Lower leg skin (tissue), 4 donors: Measurements from ENCODE around the gene NRDC. TPM values are rescaled to one million over a fixed set of nuclear protein-coding genes. Genes with fewer than 3 reads are reported as not detected.
"Not testable (repeated sequence)": the region's sequence is repeated elsewhere in the genome, so short reads cannot be mapped to it uniquely, and the experiment has no call there.

Source experiments
- DNase-seq, 2 donors: peaks; one replicate each; pipeline ENCODE4 v3.0.0-alpha.2; 2019; ENCODE audit warnings: low spot score in 2 of 2
- H3K4me3 ChIP-seq: fragments of 200-600 bp; sonication (generic); 2 replicates; pipeline ENCODE4 v1.5.1; 2017; ENCODE audit warnings: mild to moderate bottlenecking, low read depth; ENCODE audit not compliant: poor library complexity, severe bottlenecking
- POLR2A ChIP-seq, 2 donors: fragments of 450-650 bp; IDR thresholded peaks; one replicate each; pipeline ENCODE4 v1.6.1; 2016 to 2017; ENCODE audit warnings: antibody characterized with exemption in 2 of 2, mild to moderate bottlenecking in 1 of 2, moderate library complexity in 1 of 2
- WGBS, 2 donors: methylation state at CpG; one replicate each; pipeline ENCODE4 v1.1.5; 2018; 5-methylcytosine and 5-hydroxymethylcytosine counted together
- intact Hi-C: fragments of 100-400 bp; cut with DNase I; formaldehyde crosslinking; loops from one replicate; pipeline ENCODE4 v1.15.0; 2023; ENCODE audit warnings: low total_unique reads
- total RNA-seq, 4 donors: library from RNA; depleted of rRNA; stranded (reverse); fragments of >200 nt; gene quantifications; one replicate each; pipeline ENCODE4 v1.1.0, GENCODE V29; 2016
- TF ChIP-seq, protein P1 (sequence below), 3 donors: fragments of 450-650 bp; IDR thresholded peaks; one replicate each; pipeline ENCODE4 v1.5.1; 2016; ENCODE audit warnings: antibody characterized with exemption in 3 of 3, mild to moderate bottlenecking in 3 of 3, moderate library complexity in 2 of 3

The NRDC gene
- total RNA-seq, 4 donors from 2014 or later = 90.3 to 113 (median 103) TPM

DNA sequence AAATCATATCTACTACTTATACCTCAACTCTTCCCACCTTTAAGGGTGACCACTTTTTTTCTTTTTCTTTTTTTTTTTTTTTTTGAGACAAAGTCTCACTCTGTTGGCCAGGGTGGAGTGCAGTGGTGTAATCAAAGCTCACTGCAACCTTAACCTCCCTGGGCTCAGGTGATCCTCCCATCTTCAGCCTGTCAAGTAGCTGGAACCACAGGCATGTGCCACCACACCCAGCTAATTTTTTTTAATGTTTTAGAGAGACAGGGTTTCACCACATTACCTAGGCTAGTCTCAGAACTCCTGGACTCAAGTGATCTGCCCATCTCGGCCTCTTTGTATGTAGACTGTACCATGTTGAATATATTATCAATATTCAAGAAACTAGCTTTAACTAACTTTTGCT, 39.4 kb downstream of the NRDC start:
- 88 to 91% methylated on average over 1 of the region's 1 CpG for WGBS, 2 donors
- TF ChIP-seq POLR2A (IDR thresholded peaks at IDR 0.05) = no peak
- TF ChIP-seq, protein P1, sequence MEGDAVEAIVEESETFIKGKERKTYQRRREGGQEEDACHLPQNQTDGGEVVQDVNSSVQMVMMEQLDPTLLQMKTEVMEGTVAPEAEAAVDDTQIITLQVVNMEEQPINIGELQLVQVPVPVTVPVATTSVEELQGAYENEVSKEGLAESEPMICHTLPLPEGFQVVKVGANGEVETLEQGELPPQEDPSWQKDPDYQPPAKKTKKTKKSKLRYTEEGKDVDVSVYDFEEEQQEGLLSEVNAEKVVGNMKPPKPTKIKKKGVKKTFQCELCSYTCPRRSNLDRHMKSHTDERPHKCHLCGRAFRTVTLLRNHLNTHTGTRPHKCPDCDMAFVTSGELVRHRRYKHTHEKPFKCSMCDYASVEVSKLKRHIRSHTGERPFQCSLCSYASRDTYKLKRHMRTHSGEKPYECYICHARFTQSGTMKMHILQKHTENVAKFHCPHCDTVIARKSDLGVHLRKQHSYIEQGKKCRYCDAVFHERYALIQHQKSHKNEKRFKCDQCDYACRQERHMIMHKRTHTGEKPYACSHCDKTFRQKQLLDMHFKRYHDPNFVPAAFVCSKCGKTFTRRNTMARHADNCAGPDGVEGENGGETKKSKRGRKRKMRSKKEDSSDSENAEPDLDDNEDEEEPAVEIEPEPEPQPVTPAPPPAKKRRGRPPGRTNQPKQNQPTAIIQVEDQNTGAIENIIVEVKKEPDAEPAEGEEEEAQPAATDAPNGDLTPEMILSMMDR (IDR thresholded peaks at IDR 0.05) = no peak
- intact Hi-C loops = no loop called here
- DNase-seq = no peak
- H3K4me3 ChIP-seq = no peak overlapping the region

DNA sequence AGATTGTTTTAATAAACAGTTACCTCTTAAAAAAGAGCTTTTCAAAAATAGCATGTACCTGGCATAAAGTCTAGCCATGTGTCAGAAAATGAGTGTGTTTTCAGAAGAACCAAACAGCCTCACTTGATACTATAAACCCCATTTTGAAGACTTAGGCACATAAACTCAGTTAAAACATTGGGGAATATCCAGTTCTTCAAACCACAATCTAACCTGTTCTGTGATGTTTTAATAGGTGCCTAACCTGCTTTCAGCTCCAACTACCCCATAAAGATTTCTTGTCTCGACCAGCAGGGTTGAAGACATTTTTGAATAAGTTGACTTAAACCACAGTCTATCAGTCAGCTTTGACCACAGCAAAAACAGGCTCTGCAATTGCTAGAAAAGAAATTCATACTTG, 41.3 kb downstream of the NRDC start:
- DNase-seq = no peak
- TF ChIP-seq POLR2A (IDR thresholded peaks at IDR 0.05) = no peak
- TF ChIP-seq, protein P1 (IDR thresholded peaks at IDR 0.05) = no peak
- H3K4me3 ChIP-seq = no peak overlapping the region
- intact Hi-C loops = no loop called here
- 86 to 92% methylated on average over 1 of the region's 1 CpG for WGBS, 2 donors

DNA sequence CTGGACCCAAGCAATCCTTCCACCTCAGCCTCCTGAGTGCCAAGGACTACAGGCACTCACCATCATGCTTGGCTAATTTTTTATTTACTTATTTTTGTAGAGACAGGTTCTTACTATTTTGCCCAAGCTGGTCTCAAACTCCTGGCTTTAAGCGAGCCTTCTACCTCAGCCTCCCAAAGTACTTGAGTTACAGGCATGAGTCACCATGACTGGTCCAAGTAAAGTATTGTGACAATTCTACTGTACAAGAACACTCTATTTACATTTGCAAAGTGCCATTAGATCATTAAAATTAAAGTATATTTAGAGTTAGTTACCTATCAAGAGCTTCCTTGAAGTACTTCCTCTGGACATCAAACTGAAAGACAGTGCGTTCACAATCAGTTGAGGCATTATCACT, 44.8 kb downstream of the NRDC start:
- H3K4me3 ChIP-seq = no peak overlapping the region
- WGBS, 2 donors = 95 to 97% methylated on average over 2 of the region's 2 CpGs
- no peak for TF ChIP-seq POLR2A (IDR thresholded peaks at IDR 0.05)
- TF ChIP-seq, protein P1 (IDR thresholded peaks at IDR 0.05) = no peak
- intact Hi-C loops = no loop called here
- DNase-seq = no peak

DNA sequence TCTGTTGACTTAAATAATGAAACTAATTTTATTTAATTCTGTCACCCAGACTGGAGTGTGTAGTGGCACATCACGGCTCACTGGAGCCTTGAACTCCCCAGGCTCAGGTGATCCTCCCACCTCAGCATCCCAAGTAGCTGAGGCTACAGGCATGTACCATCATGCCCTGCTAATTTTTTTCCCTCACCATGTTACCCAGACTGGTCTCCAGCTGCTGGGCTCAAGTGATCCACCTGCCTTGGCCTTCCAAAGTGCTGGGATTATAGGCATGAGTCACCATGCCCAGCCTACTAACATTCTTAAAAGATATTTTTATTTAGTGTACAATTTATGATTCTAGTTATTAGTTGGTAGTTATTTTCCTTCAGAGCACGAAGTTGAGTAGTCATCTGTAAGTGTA, 49.5 kb downstream of the NRDC start:
- no peak for DNase-seq
- intact Hi-C loops = no loop called here
- WGBS, 2 donors = 92 to 93% methylated on average over 2 of the region's 2 CpGs
- no peak for TF ChIP-seq POLR2A (IDR thresholded peaks at IDR 0.05)
- TF ChIP-seq, protein P1 (IDR thresholded peaks at IDR 0.05) = no peak
- H3K4me3 ChIP-seq = no peak overlapping the region

DNA sequence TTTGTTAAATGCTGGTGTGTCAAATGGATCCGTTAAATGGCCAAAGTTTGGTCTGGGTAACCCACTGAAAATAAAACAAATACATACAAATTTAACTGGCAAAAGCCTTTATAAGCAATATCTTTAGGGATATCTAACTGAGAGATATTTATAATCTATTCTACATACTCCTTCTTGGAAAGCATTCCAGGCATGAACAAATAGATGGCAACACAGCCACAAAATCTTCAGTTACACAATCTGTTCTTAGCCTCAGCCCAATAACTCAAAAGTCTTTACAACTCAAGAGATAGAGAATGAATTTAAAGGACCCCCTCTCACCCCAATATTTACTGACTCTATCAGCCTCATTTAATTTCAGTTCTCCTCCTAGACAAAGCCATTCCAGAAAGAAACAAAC, 58.7 kb downstream of the NRDC start:
- no peak overlapping the region for H3K4me3 ChIP-seq
- intact Hi-C loops = no loop called here
- 87 to 98% methylated on average over 1 of the region's 1 CpG for WGBS, 2 donors
- no peak for DNase-seq
- TF ChIP-seq, protein P1 (IDR thresholded peaks at IDR 0.05) = no peak
- TF ChIP-seq POLR2A (IDR thresholded peaks at IDR 0.05) = no peak

DNA sequence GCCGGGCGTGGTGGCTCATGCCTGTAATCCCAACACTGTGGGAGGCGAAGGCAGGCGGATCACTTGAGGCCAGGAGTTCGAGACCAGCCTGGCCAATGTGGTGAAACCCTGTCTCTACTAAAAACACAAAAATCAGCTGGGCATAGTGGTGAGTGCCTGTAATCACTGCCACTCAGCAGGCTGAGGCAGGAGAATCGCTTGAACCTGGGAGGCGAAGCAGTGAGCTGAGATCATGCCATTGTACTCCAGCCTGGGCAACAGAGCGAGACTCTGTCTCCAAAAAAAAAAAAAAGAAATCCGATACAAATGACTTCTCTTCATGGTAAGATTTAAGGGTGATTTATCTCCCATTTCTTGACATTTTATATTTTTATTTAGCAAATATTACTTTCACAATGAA, 59.5 kb downstream of the NRDC start:
- H3K4me3 ChIP-seq, DNase-seq, intact Hi-C loops: not testable (repeated sequence)
- WGBS, 2 donors = 95 to 97% methylated on average over 9 of the region's 9 CpGs
